ENCODE results near the gene IP6K3.

The IP6K3 gene

GRCh38 chr6:33776764-33777163, 30.1 kb upstream of the IP6K3 start:
- no peak for TF ChIP-seq POLR2AphosphoS5 (IDR thresholded peaks at IDR 0.05; ENCODE audit: low read depth, low read length)
- TF ChIP-seq FOXP2 (optimal IDR thresholded peaks at IDR 0.05; ENCODE audit: borderline replicate concordance, extremely low read depth, extremely low read length, insufficient read depth), result no peak
- no peak for TF ChIP-seq TAF1 (IDR thresholded peaks at IDR 0.05; ENCODE audit: borderline replicate concordance, insufficient read depth, low read length)
- no peak for TF ChIP-seq REST (IDR thresholded peaks at IDR 0.05; ENCODE audit: insufficient read depth in 1 of 2, low read depth in 2 of 2, low read length in 2 of 2)
- TF ChIP-seq SIN3A (IDR thresholded peaks at IDR 0.05; ENCODE audit: borderline replicate concordance, insufficient read depth, low read length), result no peak

DNA sequence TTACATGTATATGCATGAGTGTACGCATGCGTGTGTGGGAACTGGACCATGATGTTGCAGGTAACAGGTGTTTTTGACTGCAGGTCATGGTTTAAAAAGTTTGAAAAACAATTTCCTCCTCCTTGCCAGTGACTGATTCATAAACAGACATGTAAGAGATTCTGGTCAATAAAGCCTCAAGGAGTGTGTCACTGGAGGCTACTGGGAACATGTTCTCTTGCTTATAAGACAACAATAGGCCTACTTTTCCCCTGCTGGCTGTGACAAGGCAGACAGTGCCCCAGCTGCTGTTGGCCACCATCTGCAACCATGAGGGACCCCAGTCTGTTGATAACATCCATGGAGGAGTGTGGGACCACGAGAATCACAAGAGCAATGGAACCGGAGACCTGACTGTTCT, 29.5 kb upstream of the IP6K3 start:
- TF ChIP-seq TAF1 (IDR thresholded peaks at IDR 0.05; ENCODE audit: borderline replicate concordance, insufficient read depth, low read length), result no peak
- TF ChIP-seq SIN3A (IDR thresholded peaks at IDR 0.05; ENCODE audit: borderline replicate concordance, insufficient read depth, low read length), result no peak
- no peak for TF ChIP-seq REST (IDR thresholded peaks at IDR 0.05; ENCODE audit: insufficient read depth in 1 of 2, low read depth in 2 of 2, low read length in 2 of 2)

GRCh38 chr6:33774774-33775173, 28.1 kb upstream of the IP6K3 start:
- TF ChIP-seq REST (IDR thresholded peaks at IDR 0.05; ENCODE audit: insufficient read depth in 1 of 2, low read depth in 2 of 2, low read length in 2 of 2), result no peak
- no peak for TF ChIP-seq SIN3A (IDR thresholded peaks at IDR 0.05; ENCODE audit: borderline replicate concordance, insufficient read depth, low read length)
- no peak for TF ChIP-seq TAF1 (IDR thresholded peaks at IDR 0.05; ENCODE audit: borderline replicate concordance, insufficient read depth, low read length)
- TF ChIP-seq POLR2AphosphoS5 (IDR thresholded peaks at IDR 0.05; ENCODE audit: low read depth, low read length), result no peak
- no peak for TF ChIP-seq FOXP2 (optimal IDR thresholded peaks at IDR 0.05; ENCODE audit: borderline replicate concordance, extremely low read depth, extremely low read length, insufficient read depth)

- TF ChIP-seq FOXP2 (optimal IDR thresholded peaks at IDR 0.05; ENCODE audit: borderline replicate concordance, extremely low read depth, extremely low read length, insufficient read depth), result no peak
- no peak for TF ChIP-seq POLR2AphosphoS5 (IDR thresholded peaks at IDR 0.05; ENCODE audit: low read depth, low read length)
- TF ChIP-seq SIN3A (IDR thresholded peaks at IDR 0.05; ENCODE audit: borderline replicate concordance, insufficient read depth, low read length), result no peak
- no peak for TF ChIP-seq TAF1 (IDR thresholded peaks at IDR 0.05; ENCODE audit: borderline replicate concordance, insufficient read depth, low read length)
- TF ChIP-seq REST (IDR thresholded peaks at IDR 0.05; ENCODE audit: insufficient read depth in 1 of 2, low read depth in 2 of 2, low read length in 2 of 2), result no peak
These were observed 26.3 kb upstream of the IP6K3 start for GRCh38 chr6:33772902-33773472.

Data from PFSK-1 (cell line).